ENCODE results near the gene NEDD4.
"Not testable (repeated sequence)": the region's sequence is repeated elsewhere in the genome, so short reads cannot be mapped to it uniquely, and the experiment has no call there.

NEDD4 gene

DNA sequence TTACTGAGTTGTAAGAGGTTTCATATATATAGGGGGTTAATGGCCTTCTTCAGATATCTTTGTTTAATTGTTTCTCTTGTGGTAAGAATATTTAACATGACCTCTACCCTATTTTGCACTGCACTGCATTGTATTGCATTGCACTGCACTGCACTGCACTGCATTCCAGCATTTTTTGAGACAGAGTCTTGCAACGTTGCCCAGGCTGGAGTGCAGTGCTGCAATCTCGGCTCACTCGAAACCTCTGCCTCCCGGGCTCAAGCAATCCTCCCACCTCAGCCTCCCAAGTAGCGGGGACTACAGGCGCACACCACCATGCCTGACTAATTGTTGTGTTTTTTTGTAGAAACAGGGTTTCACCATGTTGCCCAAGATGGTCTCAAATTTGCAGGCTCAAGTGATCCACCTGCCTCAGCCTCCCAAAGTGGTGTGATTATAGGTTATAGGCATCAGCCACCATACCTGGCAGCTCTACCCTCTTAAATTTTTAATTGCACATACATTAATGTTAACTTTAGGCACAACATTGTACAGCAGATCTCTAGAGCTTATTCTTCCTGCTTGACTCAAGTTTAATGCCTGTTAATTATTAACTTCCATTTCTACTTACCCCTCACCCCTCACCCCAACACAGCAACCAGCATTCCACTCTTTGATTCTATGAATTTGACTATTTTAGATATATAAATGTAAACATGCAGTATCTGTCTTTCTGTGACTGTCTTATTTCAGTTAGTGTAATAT lies 38.4 kb downstream of the NEDD4 start:
- no peak for DNase-seq

DNA sequence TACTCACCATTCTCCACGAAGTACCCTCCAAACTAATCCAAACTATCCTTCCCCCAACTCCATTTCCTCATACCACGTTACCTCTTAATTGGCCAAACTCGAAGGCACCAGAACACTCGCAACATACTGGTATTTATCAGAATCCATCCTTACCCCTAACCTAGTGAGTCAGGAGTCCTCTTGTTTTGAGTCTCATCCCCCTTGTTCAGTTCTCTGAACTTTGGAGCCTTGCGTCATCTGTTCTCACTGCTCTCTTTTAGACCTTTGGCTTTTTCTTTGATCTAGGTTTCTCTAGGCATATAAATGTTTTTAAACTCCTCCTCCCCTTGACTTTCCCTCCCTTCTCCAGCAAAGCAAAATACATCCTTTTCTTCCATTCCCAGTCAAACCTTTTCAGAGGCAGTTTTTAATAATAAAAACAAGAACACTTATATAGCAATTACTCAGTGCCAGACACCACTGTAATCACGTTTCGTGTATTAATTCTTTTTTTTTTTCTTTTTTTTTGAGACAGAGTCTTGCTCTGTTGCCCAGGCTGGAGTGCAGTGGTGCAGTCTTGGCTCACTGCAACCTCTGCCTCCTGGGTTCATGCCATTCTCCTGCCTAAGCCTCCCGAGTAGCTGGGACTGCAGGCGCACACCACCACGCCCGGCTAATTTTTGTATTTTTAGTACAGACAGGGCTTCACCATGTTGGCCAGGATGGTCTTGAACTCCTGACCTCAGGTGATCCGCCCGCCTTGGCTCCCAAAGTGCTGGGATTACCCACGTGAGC lies 40.7 kb downstream of the NEDD4 start:
- DNase-seq, result not testable (repeated sequence)

GRCh38 chr15:55944606-55945005 lies 48.8 kb downstream of the NEDD4 start:
- DNase-seq, result not testable (repeated sequence)

- DNase-seq, result no peak
Measured at GRCh38 chr15:55942332-55942731, 51.1 kb downstream of the NEDD4 start.

- DNase-seq, result no peak
Measured at GRCh38 chr15:55937040-55937439, 56.4 kb downstream of the NEDD4 start.

DNA sequence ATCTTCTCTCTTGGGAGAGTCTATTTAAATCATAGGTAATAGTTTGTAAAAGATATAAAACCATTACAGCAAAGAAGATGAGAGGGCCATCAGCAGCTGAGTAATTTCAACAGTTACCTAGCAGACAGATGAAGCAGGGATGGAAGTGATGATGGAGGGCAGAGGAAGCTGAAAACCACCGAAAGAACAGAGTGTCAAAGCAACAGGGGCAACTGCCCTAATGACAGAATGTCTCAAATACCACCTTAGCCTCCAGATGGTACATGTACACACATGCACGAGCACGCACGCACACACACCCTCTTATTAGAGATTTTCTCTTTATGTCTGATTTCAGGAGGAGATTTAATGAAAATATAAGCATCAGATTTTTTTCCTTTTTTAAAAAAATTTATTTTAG lies 64.5 kb downstream of the NEDD4 start:
- no peak for DNase-seq

DNA sequence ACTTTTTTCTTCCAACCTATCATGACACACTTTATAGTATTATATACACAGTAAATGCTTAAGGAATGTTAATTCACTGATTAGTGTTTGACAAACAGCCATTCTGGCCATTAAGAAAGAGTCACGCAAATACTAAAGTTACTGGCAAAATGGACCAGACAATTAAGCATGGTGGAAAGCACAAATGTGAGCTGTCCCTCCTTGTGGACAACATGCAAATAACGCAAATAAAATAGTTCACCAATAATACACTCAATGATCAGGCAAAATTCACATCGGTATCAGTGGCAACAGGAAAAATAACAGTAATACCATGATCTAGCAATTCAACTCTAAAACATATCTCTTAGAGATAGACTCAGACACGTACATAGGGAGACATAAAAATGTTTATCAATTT lies 71.7 kb downstream of the NEDD4 start:
- DNase-seq, result no peak

- no peak for DNase-seq
Measured at GRCh38 chr15:55917881-55918296, 75.5 kb downstream of the NEDD4 start.

DNA sequence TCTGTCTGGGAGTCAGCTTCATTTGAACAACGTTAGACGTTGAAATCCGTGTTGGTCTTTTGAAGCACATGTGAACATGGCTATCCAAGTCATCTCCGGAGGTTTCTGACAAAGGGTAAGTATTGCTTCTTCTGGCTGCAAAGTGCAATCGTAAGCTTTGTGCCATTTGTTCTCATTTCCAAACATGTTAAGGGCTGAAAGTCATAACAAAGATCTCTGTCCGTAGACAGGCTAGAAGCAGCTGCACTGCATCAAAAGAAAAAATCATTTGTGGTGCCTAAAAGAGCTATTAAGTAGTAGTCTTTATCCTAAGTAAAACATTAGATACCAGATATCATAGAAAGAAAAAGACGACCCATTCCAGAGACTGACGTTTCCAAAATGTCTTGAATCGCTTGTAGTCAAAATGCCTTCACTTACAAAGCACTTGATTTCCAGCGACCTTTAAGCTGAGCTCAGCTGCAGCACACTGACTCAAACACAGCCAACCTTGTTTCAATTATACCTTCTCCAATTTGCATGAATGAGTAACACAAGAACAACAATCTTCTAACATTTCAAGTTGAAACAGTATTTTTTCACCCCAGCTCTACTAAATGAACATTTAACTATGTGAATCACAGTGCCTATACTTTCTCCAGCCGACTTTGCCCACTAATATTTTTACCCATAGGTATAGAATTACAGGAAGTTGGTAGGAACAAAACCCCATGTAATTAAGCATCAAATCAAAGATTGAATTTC lies 76.6 kb downstream of the NEDD4 start:
- DNase-seq, result no peak

DNA sequence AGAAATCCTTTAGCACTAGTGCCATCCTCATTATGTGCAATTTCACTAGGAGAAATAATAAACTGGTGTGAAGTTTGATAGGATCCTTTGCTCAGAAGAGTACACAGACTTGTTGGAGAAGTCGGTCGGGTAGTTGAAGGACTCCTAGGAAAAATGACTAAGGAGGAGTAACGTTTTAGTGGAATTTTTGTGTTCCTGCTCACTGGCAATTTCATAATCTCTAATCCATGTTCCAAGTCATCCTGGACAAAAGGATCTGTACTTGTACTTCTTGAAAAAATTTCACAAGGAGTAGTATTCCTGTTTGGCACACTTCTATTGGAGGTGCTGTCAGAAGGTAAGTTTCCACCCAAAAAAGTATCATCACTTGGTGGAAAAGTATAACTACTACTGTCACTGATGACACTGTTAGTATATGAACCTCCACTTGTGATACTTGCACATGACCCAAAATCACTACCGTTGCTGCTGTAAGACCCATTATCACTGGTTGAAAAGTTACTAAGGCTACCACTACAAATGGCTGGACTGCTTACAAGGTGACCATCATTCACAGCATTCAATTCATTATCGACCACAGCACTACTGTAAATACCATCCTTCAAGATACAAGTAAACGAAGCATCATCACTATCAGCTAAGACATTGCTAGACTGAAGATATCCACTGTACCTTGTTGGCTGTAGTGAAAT lies 77.4 kb downstream of the NEDD4 start:
- DNase-seq, result no peak

DNA sequence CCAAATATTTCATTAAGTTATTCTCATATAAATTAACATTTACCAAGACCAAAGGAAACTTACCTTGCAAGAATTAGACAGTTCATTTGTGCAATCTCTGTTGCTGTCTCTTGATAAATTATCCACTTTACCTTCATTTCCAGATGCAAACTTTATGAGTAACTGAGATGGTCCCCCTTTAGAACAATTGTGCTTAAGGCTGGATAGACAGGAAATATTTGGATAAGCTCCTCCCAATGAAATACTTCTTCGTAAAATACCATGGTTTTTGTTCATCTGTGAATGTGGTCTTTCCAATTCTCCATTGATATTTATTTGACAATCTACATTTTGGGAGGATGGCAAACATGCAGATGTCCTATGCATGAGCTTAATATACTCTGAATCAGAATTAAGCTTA lies 78.2 kb downstream of the NEDD4 start:
- DNase-seq, result no peak

GRCh38 chr15:55914446-55914845 lies 79.0 kb downstream of the NEDD4 start:
- no peak for DNase-seq

GRCh38 chr15:55912982-55913381 lies 80.4 kb downstream of the NEDD4 start:
- no peak for DNase-seq

GRCh38 chr15:55909036-55909811 lies 84.2 kb downstream of the NEDD4 start:
- no peak for DNase-seq

- DNase-seq, result no peak
Measured at GRCh38 chr15:55907797-55908196, 85.6 kb downstream of the NEDD4 start.

DNA sequence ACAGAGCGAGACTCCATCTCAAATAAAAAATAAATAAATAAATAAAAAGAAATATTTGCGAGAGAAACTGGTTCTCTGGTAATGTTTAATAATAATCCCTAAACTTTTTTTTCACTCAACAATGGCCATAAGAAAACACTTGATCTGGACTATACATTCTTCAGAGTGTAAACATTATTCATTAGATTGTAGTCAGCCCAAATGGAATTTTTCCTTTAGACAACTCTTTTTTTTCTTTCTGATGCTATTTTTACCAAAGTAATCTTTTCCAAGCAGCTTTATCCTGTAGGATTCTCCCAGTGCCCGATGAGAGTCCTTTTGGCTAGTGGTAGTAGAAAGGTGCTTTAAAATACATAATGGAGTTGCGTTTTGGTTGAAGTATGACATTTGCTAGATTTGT lies 90.4 kb downstream of the NEDD4 start:
- no peak for DNase-seq

GRCh38 chr15:55900019-55900418 lies 93.4 kb downstream of the NEDD4 start:
- DNase-seq, result no peak

DNA sequence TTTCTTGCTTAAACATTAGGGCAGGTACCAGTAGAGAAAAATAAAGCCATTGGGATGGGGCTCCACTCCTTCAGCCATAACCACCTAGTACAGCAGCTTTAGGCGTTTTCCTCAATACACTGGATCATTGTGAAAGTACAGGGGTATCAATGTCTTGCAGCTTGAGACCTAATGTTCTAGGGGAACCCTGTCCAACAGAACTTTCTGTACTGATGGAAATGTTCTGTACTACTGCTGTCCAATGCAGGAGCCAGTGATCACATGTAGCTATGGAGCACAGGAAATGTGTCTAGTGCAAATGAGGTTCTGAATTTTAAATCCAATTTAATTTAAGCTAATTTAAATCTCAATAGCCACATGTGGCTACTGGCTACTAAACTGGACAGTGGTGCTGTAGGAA lies 93.9 kb downstream of the NEDD4 start:
- no peak for DNase-seq

GRCh38 chr15:55897560-55898336 lies 95.7 kb downstream of the NEDD4 start:
- DNase-seq, result no peak

GRCh38 chr15:55894399-55894965 lies 98.9 kb downstream of the NEDD4 start:
- DNase-seq, result no peak

GRCh38 chr15:55893852-55894251 lies 99.6 kb downstream of the NEDD4 start:
- DNase-seq, result no peak
